PC-3 (cell line): ENCODE data around the gene CHAT. TPM values are rescaled to one million over a fixed set of nuclear protein-coding genes. Genes with fewer than 3 reads are reported as not detected.

Experiments used
- ATAC-seq: fragments of 200-7000 bp; cut with Tn5 transposase; 2 replicates; pipeline ENCODE4 v1.9.1; 2020; ENCODE audit warnings: mild to moderate bottlenecking, moderate library complexity
- BruUV-seq: library from RNA; stranded (reverse); fragments of 400-500 nt; replicated peaks from 2 replicates; lab custom pipeline; 2021; lab: Mats Ljungman, UMichigan
- CTCF ChIA-PET: fragments of 300-600 bp; sonication (Branson Sonifier 250); formaldehyde crosslinking; loops from one replicate; lab custom pipeline; 2022; ENCODE audit warnings: antibody characterized with exemption; lab: Charles Lee
- POLR2A ChIA-PET: fragments of 300-600 bp; sonication (Branson Sonifier 250); formaldehyde crosslinking; loops from one replicate; lab custom pipeline; 2022; ENCODE audit warnings: antibody characterized with exemption; ENCODE audit not compliant: unreplicated experiment; lab: Charles Lee
- DNase-seq: peaks from one replicate; pipeline ENCODE4 v3.0.0-alpha.2; 2015
- H2AFZ ChIP-seq: fragments of 300-600 bp; sonication (generic); 2 replicates; pipeline ENCODE4 v1.6.0; 2016; ENCODE audit warnings: antibody characterized with exemption, low read length
- H3F3A ChIP-seq: fragments of 300-600 bp; sonication (generic); one replicate; pipeline ENCODE4 v1.6.0; 2017; ENCODE audit warnings: antibody characterized with exemption, low read length, control low read depth, mild to moderate bottlenecking; ENCODE audit not compliant: unreplicated experiment
- H3K27ac ChIP-seq: fragments of 300-600 bp; sonication (generic); 2 replicates; pipeline ENCODE4 v1.5.1; 2016; ENCODE audit warnings: mild to moderate bottlenecking, low read length
- H3K27me3 ChIP-seq: fragments of 300-600 bp; sonication (generic); 2 replicates; pipeline ENCODE4 v1.6.1; 2016; ENCODE audit warnings: low read length, mixed read lengths
- H3K36me3 ChIP-seq: fragments of 300-600 bp; sonication (generic); 2 replicates; pipeline ENCODE4 v1.6.1; 2016; ENCODE audit warnings: low read depth, mixed run types, low read length, mixed read lengths
- H3K4me1 ChIP-seq: fragments of 300-600 bp; sonication (generic); 2 replicates; pipeline ENCODE4 v1.5.1; 2016; ENCODE audit warnings: low read length; ENCODE audit not compliant: insufficient read depth
- H3K4me2 ChIP-seq: fragments of 300-600 bp; sonication (generic); 2 replicates; pipeline ENCODE4 v1.6.0; 2016; ENCODE audit warnings: low read length
- H3K4me3 ChIP-seq: fragments of 300-600 bp; sonication (generic); 2 replicates; pipeline ENCODE4 v1.5.1; 2016; ENCODE audit warnings: mild to moderate bottlenecking, low read length, mixed read lengths
- H3K79me2 ChIP-seq: fragments of 300-600 bp; sonication (generic); 2 replicates; pipeline ENCODE4 v1.6.1; 2017; ENCODE audit warnings: low read length, mixed read lengths
- H3K9ac ChIP-seq: fragments of 300-600 bp; sonication (generic); 2 replicates; pipeline ENCODE4 v1.6.0; 2016; ENCODE audit warnings: mild to moderate bottlenecking, low read length
- H3K9me2 ChIP-seq: fragments of 300-600 bp; sonication (generic); replicated peaks from 2 replicates; pipeline ENCODE4 v1.6.1; 2016; ENCODE audit warnings: mixed run types, low read length, mixed read lengths
- H3K9me3 ChIP-seq: fragments of 300-600 bp; sonication (generic); 2 replicates; pipeline ENCODE4 v1.6.1; 2016; ENCODE audit warnings: low read length, mixed read lengths
- H4K20me1 ChIP-seq: fragments of 300-600 bp; sonication (generic); 2 replicates; pipeline ENCODE4 v1.6.1; 2016; ENCODE audit warnings: low read length, mixed read lengths
- CTCF ChIP-seq: fragments of 300-600 bp; sonication (generic); conservative IDR thresholded peaks from 2 replicates; pipeline ENCODE4 v1.5.1; 2017; ENCODE audit warnings: antibody characterized with exemption, low read depth, mild to moderate bottlenecking, low read length
- EZH2 ChIP-seq: fragments of 300-600 bp; sonication (generic); IDR thresholded peaks from one replicate; pipeline ENCODE4 v1.6.1; 2017; ENCODE audit warnings: antibody characterized with exemption, mild to moderate bottlenecking, low read length; ENCODE audit not compliant: unreplicated experiment
- EZH2phosphoT487 ChIP-seq: fragments of 300-600 bp; sonication (generic); IDR thresholded peaks from 2 replicates; pipeline ENCODE4 v1.6.1; 2018; ENCODE audit warnings: mild to moderate bottlenecking, antibody characterized with exemption, low read length, borderline replicate concordance
- intact Hi-C: fragments of 100-400 bp; cut with micrococcal nuclease; formaldehyde crosslinking; loops from 2 replicates; pipeline ENCODE4 v1.9.0; 2023
- total RNA-seq: library from RNA; depleted of rRNA; stranded (reverse); fragments of >200 nt; gene quantifications from 2 replicates; pipeline ENCODE4 v1.2.3, GENCODE V29; 2014

The CHAT gene
- total RNA-seq, 1 experiment from 2014 or later = not detected

DNA sequence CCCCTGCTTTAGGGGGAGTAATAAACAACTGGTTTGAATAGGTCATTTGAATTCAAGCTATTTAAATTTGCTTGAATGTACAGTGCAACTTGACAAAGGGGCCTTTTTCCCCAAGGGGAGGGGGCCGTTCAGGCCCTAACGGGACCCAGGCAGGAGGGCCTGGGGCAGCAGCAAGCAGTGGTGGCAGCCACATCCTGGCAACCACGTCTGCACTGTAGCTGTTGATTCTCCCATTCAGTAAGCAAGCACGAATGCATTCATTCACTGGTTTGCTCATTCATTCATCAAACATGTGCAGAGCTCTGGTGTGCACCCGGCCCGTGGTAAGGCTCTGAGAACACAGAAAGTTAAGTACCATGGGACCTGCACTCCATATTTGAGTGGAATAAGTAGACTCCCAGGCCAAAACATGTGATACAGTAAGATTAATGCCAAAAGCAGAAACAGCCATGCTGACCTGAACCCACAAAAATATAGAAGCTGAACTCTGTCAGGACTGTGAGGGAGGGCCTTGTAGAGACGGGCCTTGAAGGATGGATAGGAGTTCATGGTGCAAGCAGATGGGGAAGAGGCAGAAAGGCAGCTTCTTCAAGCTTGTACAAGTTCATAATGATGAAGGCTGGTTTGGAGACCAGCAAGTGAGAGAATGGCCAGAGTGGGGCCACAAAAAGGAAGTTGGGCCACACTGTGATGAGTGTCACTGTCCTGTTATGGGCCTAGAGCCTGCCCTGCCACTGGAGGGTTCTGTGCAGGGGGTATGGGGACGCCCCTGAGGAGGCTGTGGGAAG, 36.3 kb downstream of the CHAT start:
- H3K79me2 ChIP-seq = no peaks in the 10 kb centered on the region
- no peak for ATAC-seq
- intact Hi-C loops = no loop called here
- no peak overlapping the region for H3K27ac ChIP-seq
- H3K9me3 ChIP-seq = no peaks in the 10 kb centered on the region
- no peaks in the 10 kb centered on the region for H4K20me1 ChIP-seq
- CTCF ChIA-PET = no interaction called here
- H3F3A ChIP-seq = no peaks in the 10 kb centered on the region
- no peak for DNase-seq
- POLR2A ChIA-PET = no interaction called here
- BruUV-seq = no TSS peak
- no peaks in the 10 kb centered on the region for H3K36me3 ChIP-seq
- no peaks in the 10 kb centered on the region for H3K4me1 ChIP-seq
- H3K27me3 ChIP-seq = peaks cover 96% of the 10 kb centered on the region
- no peak overlapping the region for H3K4me2 ChIP-seq
- H3K9ac ChIP-seq = no peak overlapping the region
- H3K4me3 ChIP-seq = no peak overlapping the region
- H2AFZ ChIP-seq = no peak overlapping the region
- no peaks in the 10 kb centered on the region for H3K9me2 ChIP-seq
- no peak for TF ChIP-seq EZH2
- TF ChIP-seq CTCF = no peak
- no peak for TF ChIP-seq EZH2phosphoT487

DNA sequence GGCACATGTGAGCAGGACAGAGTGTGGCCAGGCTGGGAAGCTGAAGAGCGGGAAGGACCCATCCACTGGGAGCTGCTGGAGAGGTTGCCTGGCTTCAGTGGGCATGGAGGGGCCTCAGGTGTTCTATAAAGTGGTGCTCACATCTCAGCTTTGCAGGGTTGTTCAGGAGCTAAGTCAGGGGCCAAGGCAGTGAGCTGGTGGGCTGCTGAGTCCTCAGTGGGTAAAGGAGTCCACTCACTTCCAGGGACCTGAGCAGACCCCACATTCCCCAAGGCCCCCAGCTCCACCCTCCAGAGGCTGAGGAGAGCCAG, 36.8 kb downstream of the CHAT start:
- H3K9me3 ChIP-seq = no peaks in the 10 kb centered on the region
- no peak overlapping the region for H3K27ac ChIP-seq
- no peak overlapping the region for H2AFZ ChIP-seq
- no peaks in the 10 kb centered on the region for H3K9me2 ChIP-seq
- peaks cover 96% of the 10 kb centered on the region for H3K27me3 ChIP-seq
- ChIA-PET CTCF (no interaction called here), POLR2A (no interaction called here)
- H3K36me3 ChIP-seq = no peaks in the 10 kb centered on the region
- H3K9ac ChIP-seq = no peak overlapping the region
- TF ChIP-seq EZH2 (no peak), EZH2phosphoT487 (no peak), CTCF (no peak)
- H3K4me1 ChIP-seq = no peaks in the 10 kb centered on the region
- no TSS peak for BruUV-seq
- no peaks in the 10 kb centered on the region for H3K79me2 ChIP-seq
- H3K4me3 ChIP-seq = no peak overlapping the region
- no peak overlapping the region for H3K4me2 ChIP-seq
- no peaks in the 10 kb centered on the region for H3F3A ChIP-seq
- ATAC-seq (no peak), DNase-seq (no peak)
- intact Hi-C loops = no loop called here
- no peaks in the 10 kb centered on the region for H4K20me1 ChIP-seq

GRCh38 chr10:49651039-49651835, 37.4 kb downstream of the CHAT start:
- BruUV-seq = no TSS peak
- ATAC-seq = no peak
- H3K4me2 ChIP-seq = no peak overlapping the region

More at GRCh38 chr10:49651039-49651835, 37.4 kb downstream of the CHAT start:
- no peak overlapping the region for H3K4me3 ChIP-seq
- H3K79me2 ChIP-seq = no peaks in the 10 kb centered on the region
- no peak for DNase-seq
- ChIA-PET CTCF (no interaction called here), POLR2A (no interaction called here)
- TF ChIP-seq EZH2phosphoT487 (no peak), CTCF (no peak), EZH2 (no peak)
- no peak overlapping the region for H2AFZ ChIP-seq
- intact Hi-C loops = no loop called here
- no peak overlapping the region for H3K27ac ChIP-seq
- H3F3A ChIP-seq = no peaks in the 10 kb centered on the region
- no peaks in the 10 kb centered on the region for H3K9me2 ChIP-seq
- H3K36me3 ChIP-seq = no peaks in the 10 kb centered on the region
- H3K4me1 ChIP-seq = no peaks in the 10 kb centered on the region
- H3K9me3 ChIP-seq = no peaks in the 10 kb centered on the region
- no peak overlapping the region for H3K9ac ChIP-seq
- peaks cover 96% of the 10 kb centered on the region for H3K27me3 ChIP-seq
- no peaks in the 10 kb centered on the region for H4K20me1 ChIP-seq
